Fibroblast of villous mesenchyme (primary cell): ENCODE data around the gene RARA. TPM values are rescaled to one million over a fixed set of nuclear protein-coding genes. Genes with fewer than 3 reads are reported as not detected.
A peak's percentile ranks its signal among the peaks of the same experiment; 100 is the strongest.

Experiments
- DNase-seq: peaks from one replicate; pipeline ENCODE4 v3.0.0-alpha.2; 2010; ENCODE audit warnings: low read depth
- H3K4me3 ChIP-seq: 2 replicates; pipeline ENCODE4 v1.5.1; 2011; ENCODE audit warnings: low read depth, mild to moderate bottlenecking, low read length
- total RNA-seq: library from RNA; depleted of rRNA; stranded (reverse); fragments of >200 nt; gene quantifications from 2 replicates; pipeline ENCODE4 v1.2.3, GENCODE V29; 2012
- TF ChIP-seq, protein P1 (sequence below): IDR thresholded peaks from 2 replicates; pipeline ENCODE4 v1.5.1; 2012; ENCODE audit warnings: low read depth, mild to moderate bottlenecking, low read length; ENCODE audit not compliant: insufficient read depth

RARA gene
- total RNA-seq, 1 donor: 20.3 TPM

DNA sequence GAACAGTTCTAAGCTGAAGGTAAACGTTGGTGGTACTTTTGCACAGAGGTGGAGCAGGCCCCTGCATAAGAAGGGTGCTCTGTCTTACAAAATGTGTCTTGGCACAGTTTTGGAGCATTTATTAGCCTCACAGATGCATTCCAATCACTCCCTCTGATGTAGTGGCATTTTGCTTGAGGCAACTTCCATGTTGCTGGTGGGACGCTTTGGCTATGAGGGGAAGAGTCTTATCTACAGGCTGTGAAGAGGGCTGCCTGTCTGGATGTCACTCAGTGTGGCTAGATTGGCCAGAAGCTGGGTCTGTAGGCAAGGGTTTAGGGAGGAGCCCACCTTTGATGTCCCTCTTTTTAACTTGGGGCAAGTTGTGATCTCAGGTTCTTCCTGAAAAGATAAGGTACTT lies 2.6 kb upstream of the RARA start:
- TF ChIP-seq, protein P1, sequence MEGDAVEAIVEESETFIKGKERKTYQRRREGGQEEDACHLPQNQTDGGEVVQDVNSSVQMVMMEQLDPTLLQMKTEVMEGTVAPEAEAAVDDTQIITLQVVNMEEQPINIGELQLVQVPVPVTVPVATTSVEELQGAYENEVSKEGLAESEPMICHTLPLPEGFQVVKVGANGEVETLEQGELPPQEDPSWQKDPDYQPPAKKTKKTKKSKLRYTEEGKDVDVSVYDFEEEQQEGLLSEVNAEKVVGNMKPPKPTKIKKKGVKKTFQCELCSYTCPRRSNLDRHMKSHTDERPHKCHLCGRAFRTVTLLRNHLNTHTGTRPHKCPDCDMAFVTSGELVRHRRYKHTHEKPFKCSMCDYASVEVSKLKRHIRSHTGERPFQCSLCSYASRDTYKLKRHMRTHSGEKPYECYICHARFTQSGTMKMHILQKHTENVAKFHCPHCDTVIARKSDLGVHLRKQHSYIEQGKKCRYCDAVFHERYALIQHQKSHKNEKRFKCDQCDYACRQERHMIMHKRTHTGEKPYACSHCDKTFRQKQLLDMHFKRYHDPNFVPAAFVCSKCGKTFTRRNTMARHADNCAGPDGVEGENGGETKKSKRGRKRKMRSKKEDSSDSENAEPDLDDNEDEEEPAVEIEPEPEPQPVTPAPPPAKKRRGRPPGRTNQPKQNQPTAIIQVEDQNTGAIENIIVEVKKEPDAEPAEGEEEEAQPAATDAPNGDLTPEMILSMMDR: no peak
- no peak overlapping the region for H3K4me3 ChIP-seq
- no peak for DNase-seq

DNA sequence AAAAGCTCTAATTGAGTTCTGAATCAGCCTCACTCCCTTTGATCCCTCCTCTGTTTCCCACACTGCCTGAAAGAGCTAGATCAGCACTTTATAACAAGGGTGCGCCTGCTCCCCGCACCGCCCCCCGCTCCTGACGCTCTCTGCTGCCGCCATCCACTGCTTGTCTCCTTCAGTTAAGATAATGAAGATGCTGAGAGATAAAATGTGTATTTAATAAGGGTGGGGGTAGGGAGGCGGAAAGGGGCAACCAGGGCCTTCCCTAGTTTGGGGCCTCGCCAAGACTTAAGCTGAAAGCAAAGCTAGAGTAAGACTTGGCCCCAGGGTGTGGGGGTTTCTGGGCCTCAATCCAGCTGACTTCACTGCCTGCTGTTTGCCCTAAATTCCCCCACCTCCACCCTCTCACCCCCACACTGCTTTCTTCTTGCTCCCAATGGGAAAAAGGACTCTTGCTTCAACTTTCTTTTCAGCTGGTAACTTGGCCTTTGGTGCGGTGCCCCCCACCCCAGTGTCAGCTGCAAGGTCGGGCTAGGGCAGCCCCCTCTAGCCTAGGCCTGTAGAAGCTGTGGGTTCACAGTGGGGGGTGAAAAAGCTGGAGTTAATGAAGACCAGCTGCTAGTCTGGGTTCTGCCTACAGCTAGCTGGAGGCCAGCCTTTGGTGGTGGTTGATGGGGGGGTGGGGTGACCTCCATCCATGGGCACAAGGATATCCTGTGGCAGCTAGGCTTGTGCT lies 1.8 kb upstream of the RARA start:
- peak; percentile 93 for DNase-seq
- TF ChIP-seq, protein P1: no peak
- peak overlapping the region; percentile 7 for H3K4me3 ChIP-seq

DNA sequence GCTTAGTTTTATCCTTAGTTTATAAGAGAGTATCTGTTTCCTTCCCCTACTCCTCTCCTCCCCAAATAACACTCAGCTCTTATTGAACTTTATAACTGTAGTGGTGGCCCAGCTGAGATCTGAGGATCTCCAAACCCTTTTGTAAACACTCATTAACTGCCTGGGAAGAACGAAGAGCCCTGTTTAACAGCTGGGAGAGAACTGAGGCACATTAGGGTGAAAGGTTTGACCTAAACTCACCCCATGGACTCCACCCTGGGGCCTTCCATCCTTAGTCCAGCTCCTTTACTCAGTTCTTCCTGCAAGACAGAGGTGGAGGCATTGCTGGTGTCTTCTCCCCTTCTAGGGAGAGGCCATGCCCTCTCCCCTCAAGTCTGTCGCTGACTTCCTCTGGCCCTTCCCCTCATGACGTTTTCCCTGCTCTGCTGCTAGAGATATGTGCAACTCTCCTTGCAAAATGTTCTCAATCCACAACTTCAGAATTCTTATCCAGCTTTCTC lies 1.2 kb upstream of the RARA start:
- TF ChIP-seq, protein P1: no peak
- H3K4me3 ChIP-seq: no peak overlapping the region
- DNase-seq: peak; percentile 91

DNA sequence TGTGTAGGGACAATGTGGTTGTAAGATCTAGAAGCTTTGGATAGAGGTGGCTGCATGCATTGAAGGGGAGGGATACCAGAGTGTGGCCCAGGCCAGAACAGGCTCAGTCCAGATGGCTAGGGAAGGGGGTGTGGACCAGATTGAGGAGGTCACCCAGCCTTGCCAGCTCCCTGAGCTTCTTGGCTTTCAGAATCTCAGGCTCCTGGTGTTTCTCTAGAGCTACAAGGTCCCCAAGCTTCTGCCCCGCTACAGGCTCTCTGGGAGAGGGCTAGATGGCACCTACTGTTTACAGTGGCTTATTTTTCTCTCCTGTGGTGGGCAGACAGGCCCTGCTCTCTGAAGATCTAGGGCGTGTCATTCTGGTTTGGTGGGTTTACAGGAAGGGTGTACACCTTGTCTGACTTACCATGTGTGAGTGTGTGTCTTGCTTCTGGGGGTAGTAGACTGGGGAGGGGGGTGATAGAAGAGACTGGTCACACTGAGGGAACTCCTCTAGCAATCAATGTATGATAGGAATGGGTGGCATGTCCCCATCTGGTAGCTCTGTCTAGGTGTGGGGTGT lies 1.1 kb downstream of the RARA start:
- DNase-seq: no peak
- TF ChIP-seq, protein P1: no peak
- peak overlapping the region; percentile 78 for H3K4me3 ChIP-seq

DNA sequence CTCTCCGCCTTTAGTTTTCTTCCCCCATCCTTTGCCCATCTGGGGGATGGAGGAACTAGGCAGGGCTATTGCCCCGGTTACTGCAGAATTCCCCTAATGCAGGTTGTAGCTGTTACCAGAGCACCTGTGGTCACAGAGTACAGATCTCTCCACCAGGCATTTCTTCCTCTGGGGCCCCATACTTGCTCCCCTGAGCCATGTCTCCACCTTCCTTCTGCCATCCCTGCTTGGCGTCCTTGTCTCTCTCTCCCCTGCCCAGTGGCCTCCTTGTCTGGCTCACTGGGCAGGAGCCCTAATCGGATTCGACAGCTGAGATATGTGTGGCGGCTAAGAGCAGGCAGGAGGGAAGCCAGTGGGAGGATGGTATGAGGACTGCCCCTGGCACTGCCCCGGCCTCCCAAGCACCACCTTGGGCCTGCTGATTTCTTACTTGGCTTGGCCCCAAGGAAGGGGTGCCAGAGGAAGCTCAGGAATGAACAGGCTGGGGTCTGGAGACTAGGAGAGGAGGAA lies 2.0 kb downstream of the RARA start:
- no peak for DNase-seq
- TF ChIP-seq, protein P1: no peak
- no peak overlapping the region for H3K4me3 ChIP-seq

DNA sequence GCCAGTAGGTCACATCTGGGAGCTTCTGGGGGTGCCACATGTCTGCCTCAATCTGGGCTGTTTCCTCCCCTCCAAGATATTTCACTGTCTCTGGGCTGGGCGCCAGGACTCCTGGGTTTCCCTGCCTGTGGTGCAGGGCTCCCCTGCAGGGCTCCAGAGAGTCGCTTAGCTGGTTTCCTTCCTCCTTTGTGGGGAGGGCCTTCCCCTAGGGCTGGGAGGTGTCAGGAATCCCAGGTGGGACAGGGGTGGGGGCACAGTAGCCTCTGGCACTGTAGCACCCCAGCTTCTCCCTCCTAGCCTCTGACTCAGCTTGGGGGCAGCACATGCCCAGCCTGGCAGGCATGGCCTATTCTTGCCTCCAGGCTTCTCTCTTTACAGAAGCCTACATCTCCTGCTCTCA lies 2.6 kb downstream of the RARA start:
- no peak for DNase-seq
- no peak overlapping the region for H3K4me3 ChIP-seq
- TF ChIP-seq, protein P1: no peak
